CD4-positive, alpha-beta T cell treated with Interleukin-6 at 100 ng/mL for 8 hours (primary cell): ENCODE results near the gene DONSON.
"Not testable (repeated sequence)": the region's sequence is repeated elsewhere in the genome, so short reads cannot be mapped to it uniquely, and the experiment has no call there.

Experiments used
- DNase-seq: peaks from one replicate; pipeline ENCODE4 v3.0.0-alpha.2; 2020; ENCODE audit warnings: mixed read lengths, low spot score

DONSON gene, protein sequence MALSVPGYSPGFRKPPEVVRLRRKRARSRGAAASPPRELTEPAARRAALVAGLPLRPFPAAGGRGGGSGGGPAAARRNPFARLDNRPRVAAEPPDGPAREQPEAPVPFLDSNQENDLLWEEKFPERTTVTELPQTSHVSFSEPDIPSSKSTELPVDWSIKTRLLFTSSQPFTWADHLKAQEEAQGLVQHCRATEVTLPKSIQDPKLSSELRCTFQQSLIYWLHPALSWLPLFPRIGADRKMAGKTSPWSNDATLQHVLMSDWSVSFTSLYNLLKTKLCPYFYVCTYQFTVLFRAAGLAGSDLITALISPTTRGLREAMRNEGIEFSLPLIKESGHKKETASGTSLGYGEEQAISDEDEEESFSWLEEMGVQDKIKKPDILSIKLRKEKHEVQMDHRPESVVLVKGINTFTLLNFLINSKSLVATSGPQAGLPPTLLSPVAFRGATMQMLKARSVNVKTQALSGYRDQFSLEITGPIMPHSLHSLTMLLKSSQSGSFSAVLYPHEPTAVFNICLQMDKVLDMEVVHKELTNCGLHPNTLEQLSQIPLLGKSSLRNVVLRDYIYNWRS

DNA sequence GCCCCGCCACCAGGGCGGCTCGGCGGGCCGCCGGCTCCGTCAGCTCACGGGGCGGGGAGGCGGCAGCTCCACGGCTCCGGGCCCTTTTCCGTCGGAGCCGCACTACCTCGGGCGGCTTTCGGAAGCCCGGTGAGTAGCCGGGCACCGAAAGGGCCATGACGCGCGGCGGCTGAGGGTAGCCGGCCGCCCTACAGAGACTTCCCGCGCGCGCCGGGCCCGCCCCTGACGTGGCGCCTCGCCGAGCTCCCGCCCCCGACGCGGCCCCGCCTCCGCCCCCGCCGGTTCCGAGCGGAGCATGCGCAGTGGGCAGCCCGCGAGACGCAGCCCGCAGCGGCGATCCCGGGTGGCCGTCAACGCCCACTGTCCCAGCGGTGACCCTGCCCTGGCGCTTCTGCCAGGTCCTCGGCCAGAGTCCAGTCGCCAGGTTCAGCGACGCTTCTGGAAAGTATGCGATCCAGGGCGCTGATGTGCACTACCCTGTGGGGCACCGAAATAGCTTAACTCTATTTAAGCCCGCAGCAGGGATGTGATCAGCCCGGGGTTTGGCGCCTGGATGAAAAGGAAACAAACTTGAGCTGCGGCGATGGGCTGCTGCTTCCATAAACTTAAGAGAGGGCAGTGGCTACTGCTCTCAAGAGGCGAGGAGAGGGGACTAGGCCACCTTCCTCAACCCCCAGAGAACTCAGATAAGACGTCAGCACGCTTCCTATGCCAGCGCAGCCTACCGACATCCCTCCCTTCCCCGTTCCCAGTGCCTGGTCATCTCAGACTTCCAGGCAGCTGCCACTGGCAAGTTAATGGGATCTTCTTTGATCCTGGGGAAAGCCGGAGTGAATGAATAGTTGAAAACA, at the start of gene DONSON:
Gene DONSON, minus strand, starts transcription at position 200 of the 851 bp plus-strand sequence. Its CDS starts 43 bp downstream, at position 157.
- DNase-seq = peak; percentile 84

DNA sequence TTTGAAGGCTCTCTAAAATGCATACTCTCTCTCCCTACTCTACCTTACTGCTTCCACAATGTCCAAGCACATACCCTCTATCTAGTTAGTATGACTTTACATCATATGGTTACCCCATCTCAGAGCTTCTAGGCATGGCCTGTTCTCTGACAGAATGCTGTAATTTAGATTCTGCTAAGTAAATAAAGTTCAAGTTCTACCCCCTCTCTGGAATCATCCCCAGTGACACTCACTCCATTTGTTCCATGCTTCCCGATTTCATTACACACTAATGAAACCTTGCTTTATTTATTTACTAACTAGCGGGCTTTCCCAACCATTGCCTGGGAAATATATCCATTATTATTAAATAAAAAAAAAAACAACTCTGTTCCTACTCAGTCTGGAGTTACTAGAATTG, 45.8 kb upstream of the DONSON start:
- DNase-seq = no peak

DNA sequence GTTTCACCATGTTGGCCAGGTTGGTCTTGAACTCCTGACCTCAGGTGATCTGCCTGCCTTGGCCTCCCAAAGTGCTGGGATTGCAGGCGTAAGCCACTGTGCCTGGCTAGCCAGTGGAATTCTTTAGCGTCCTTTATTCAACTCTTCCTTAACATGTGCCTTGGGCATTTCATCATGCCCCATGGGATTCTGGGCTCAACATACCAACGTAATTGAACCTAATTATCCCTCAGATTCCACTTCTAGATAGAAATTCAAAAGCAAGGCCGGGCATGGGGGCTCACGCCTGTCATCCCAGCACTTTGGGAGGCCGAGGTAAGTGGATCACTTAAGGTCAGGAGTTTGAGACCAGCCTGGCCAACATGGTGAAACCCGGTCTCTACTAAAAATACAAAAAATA, 37.7 kb upstream of the DONSON start:
- not testable (repeated sequence) for DNase-seq

DNA sequence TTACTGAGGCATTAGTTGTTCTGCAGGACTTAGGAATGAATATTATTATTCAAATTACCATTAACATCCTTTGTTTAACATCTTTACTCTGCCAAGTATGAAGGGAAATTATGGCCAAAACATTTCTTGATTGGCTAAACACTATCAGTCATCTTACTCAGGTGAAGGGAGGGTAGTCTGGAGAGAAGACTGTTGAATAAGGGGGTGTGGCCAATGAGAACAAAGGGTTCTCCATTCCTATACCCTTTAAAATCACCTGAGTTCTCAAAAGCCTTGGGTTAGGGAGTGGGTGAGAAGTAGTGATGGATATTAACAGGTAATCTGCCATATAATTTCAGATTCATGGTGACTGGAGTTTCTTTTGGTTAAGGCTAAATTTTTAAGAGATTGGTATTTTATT, 33.8 kb upstream of the DONSON start:
- DNase-seq = no peak

DNA sequence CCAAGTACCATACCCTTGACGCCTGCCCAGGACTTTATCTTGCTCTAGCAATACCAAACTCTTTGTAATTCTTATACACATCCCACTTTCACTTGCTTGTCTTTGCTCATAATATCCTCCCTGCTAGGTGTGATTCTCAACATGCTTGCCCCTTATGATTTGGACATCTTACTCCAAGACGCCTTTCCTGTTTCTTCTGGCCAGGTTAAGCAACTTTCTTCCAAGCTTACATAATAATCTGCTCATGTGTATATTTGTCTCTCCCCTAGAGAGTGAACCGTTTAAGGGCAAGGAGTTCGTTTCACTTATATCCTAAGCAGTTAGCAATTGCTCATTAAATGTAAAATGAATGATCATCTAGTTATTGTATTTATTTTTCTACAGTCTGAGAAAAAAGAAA, 31.2 kb upstream of the DONSON start:
- no peak for DNase-seq

DNA sequence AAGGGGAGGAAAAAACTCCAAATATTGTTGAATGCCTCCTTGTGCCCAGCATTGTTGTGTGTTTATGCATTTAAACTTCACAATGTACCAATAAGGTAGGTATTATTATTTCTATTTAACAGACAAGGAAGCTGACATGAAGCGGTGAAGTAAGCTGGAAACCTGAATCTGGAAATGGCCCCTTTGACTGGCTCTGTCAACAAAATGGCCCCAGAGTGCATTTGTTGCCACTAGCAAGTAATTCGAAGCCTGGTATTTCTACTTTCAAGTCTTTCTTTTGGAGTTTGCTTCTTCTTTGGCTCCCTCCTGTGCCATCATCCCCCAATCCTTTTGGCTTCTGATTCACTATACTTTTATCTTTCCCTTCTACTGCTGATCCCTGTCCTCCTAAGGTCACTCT, 29.9 kb upstream of the DONSON start:
- no peak for DNase-seq

DNA sequence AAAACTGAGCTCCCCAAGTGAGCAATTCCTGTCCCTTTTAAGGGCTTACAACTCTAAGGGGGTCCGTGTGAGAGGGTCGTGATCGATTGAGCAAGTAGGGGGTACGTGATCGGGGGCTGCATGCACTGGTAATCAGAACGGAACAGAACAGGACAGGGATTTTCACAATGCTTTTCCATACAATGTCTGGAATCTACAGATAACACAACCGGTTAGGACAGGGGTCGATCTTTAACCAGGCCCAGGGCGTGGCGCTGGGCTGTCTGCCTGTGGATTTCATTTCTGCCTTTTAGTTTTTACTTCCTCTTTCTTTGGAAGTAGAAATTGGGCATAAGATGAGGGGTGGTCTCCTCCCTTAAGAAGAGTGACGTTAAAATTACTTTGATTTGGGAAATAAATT, 29.1 kb upstream of the DONSON start:
- DNase-seq = not testable (repeated sequence)

DNA sequence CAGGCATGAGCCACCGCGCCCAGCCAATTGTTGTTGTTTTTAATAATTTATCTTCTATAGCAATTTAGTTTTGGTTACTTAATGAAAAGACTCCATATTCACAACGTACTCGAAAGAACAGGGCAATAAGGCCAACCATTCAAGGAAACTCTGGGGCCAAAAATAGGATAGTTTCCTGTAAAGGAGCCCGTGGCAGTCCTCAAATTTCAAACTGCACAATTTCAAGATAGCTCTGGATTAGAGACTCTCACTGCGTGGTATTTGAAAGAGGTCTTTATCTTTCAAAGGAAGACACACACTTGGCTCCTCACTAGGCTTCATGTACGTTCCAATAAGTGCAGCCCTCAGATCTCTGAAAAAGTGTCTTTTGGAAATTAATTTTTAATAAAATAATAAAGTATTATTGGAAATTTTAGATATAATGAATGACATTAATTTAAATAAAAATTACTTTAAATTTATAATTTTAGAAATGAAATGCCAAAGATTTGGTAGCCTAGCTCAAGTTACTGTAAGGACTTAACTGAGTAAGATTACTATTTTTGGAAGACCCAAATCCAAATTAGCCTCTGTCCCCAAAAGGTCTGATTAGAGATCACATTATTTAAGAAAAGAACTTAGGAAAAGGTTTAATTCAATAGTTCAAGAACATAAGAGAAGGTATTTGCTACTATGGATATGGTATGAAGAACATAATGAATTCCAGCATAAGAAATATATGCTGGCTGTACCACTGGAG, 22.7 kb upstream of the DONSON start:
- no peak for DNase-seq

DNA sequence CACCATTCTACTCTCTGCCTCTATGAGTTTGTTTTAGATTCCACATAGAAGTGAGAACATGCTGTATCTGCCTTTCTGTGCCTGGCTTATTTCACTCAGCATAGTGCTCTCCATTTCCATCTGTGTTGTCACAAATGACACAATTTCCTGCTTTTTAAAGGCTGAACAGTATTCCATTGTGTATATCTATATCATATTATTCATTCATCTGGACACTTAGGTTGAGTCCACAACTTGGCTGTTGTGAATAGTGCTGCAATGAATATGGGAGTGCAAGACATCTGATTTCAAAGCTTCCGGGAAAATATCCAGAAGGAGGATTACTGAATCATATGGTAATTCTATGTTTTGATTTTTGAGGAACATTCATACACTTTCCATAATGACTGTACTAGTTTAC, 20.1 kb upstream of the DONSON start:
- DNase-seq = no peak

DNA sequence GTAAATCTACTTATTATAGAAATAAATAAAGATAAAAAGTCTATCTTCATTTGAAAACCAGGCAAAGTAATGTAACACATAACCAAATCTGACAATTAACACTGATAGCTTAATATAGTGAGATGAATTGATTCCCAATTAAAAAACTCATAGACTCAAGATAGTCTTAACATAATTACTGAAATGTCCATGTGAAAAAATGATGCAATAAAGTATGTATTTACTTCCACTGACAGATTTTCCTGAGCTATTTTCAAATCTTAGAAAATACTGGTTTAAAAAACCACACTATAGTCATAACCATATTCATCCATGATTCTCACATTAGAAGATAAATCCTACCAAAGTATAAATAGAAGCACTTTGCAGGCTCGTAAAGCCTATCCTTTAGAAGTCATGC, 9.6 kb upstream of the DONSON start:
- no peak for DNase-seq

DNA sequence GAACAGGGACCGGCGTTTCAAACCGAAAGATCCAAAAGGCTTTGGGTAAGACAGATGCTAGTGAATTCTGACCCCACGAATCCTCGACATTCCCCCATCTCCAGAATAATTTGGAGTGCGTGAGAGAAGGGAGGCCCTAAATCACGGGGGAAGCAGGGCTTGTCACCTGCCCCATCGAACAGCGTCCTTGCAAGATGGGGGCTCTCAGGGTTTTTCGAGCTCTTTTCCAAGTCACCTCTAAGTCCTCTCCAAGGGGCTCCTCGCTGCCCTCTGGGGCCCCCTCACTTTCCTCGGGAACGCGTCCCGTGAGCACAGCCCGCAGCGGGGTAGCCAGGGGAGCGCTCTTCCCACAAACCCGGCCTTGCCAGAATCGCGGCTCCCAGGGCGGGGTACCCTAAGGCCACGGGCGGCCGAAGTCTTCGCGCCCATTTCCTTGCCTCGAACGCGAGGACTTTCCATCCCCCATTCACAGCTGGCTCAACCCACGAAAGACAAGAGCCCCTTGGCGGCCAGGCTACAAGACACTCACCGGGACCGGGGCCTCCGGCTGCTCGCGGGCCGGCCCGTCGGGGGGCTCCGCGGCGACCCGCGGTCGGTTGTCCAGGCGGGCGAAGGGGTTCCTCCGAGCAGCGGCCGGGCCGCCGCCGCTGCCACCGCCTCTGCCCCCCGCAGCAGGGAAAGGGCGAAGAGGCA, 546 bp downstream of the DONSON start:
- peak; percentile 1 for DNase-seq

DNA sequence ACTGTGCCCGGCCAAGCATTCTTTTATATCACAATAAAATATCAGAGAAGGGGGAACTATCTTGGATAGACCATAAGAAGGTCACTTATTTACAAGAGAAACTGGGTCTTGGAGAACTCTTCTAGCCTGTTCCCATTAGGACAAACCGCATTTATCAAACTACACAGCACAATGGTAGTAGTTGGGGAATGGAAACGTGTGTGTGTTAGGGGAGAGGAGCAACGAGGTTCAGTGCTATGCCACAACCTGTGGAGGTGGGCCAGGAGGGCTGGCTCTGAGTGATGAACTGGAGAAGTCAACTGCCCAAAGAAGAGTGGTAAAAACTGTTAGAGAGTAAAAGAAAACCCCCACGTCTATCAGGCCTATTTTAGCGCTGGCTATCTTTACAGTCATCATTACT, 1.6 kb downstream of the DONSON start:
- no peak for DNase-seq

DNA sequence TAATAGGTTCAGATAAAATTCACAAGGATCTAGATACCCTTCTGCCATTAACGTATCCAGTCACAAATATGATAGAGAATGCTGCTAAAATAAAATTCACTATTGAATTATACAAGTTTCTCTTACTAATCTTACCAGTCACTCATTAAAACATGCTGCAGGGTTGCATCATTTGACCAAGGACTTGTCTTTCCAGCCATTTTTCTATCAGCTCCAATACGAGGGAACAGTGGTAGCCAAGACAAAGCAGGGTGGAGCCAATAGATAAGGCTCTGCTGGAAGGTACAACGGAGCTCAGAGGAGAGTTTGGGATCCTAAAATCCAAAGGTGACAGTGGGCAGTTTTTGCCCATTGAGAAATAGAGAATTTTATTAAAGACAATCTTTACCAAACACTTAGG, 4.0 kb downstream of the DONSON start:
- no peak for DNase-seq

DNA sequence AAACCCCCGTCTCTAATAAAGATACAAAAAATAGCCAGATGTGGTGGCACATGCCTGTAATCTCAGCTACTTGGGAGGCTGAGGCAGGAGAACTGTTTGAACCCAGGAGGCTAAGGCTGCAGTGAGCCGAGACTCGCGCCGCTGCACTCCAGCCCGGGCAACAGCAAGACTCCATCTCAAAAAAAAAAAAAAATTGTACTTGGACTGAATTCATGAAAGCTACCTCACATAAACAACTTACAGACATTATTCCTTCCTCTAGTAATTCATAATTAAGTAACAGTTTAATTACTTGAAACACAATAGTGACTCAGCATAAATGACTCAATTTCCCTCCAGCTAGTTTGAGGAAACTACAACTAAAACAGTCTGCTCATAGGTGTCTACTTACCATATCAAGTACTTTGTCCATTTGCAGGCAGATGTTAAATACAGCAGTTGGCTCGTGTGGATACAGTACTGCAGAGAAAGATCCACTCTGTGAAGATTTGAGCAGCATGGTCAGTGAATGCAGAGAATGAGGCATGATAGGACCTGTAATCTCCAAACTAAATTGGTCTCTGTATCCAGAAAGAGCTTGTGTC, 9.4 kb downstream of the DONSON start:
- no peak for DNase-seq

DNA sequence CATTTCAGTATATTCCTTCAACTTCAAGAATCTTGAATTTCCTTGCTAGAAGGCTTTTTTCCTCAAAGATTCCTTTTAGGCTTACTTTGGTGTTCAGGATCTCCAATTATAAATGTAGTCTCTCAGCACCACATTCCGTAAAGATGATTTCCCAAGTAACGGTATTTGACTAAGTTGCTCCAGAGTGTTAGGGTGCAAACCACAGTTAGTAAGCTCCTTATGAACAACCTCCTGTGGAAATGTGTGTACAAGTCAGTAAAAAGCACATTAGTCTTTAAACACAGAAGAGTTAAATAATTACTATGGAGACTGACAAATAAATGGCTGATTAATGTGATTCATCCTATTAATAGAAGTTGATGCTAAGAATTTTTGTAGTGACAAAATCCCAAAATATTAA, 10.3 kb downstream of the DONSON start:
- DNase-seq = no peak

DNA sequence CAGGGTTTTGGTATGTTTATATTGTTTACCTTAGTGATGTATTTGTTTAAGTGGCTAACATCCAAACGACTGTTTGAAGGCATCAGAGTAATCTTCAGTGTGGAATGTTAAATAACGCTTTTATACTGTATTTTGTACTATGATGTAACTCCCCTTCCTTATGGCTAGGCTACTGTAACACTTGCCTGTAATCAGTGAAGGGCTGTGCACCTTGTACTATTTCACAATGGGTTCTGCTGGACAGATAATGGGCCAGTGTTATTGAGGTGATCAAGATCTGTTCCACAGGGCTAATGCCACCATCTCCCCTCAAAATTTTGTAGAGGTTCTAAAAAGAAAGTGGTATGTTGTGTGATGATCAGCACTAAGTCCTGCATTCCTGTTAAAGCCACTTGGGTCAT, 11.7 kb downstream of the DONSON start:
- not testable (repeated sequence) for DNase-seq

DNA sequence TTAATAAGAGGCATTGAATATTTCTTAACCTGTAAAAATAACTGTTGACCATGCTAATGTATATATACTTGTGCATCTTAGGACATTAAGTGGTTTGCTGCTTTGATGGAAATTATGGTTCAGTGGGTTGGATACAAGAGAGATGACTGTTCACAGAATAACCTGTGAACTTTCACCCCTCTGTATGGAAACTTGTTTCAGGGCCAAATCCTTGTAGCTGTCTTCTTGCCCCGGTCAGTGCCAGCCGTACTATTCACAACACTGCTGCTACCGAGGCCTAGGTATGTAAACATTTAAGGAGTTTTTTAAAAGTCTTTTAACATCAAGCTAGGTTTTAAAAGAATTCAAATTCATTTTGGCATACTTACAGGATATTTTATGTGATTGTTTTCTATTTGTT, 16.1 kb downstream of the DONSON start:
- DNase-seq = no peak

DNA sequence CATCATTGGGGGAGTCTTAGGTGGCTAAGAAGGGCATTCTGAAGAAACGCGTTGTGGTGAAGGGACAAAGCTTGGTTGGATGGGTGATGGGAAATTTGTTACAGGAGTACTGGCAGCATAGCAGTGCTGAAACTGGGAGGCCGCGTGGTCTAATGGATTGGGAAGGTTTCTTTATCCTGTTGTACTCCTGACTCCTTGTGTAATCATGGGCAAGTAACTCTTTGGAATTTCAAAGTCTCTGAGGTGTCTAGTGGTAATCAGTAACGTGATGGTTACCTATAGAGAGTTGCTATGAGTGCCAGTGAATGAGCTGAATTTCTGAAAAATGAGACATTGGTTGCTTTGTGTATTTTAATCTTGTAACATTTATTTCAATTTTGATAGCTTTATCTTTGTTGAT, 18.5 kb downstream of the DONSON start:
- DNase-seq = no peak

DNA sequence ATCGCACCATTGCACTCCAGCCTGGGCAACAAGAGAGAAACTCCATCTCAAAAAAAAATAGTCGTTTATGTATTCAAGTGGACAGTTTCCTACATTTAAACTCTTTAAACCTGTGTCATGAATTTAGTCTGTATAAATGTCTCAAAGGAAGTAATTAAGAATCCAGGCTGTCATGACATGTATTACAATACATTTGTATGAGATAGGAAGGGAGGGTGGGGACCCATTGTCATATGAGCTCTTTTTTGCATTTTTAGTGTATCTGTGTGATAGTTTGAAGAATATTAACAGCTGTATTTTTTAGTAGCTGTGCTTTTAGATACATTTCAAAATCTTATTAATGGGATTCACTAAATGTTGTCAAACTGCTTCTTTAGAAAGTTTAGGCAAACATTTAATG, 20.0 kb downstream of the DONSON start:
- no peak for DNase-seq

DNA sequence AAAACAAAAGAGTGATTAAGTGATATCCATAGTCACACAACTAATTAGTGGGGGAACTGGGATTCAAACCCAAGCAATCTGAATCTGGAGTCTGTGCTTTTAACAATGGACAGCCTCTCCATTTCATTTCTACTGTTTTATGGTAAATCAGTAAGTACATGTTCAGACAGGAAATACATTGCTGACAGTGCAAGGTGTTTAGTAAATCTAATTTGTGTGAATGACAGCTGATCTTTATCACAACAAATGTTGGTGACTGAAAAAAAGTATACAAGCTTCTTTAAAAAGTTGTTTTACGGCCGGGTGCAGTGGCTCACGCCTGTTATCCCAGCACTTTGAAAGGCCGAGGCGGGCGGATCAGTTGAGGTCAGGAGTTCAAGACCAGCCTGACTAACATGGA, 20.6 kb downstream of the DONSON start:
- DNase-seq = no peak

DNA sequence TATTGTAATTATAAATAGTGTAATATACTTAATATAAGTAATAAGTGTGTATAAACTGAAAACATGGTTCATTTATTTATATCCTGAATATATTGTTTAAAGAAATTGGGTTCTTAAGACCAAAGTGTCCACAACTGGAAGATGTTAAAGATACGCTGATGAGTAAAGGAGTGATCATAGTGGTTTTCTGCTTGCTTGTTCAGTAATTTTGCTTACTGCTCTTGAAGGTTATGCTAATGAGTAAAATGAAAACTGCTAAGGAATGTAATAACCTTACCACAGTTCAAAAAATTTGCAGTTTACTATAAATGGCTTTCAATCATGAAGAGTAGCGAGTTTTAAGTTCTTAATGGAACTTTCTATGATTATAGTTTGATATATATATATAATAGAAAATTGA, 22.0 kb downstream of the DONSON start:
- DNase-seq = no peak
